AML-193 (cell line): ENCODE results near the gene AKR7A3.
"Not testable (repeated sequence)": the region's sequence is repeated elsewhere in the genome, so short reads cannot be mapped to it uniquely, and the experiment has no call there.

ENCODE experiments used
- DNase-seq, 2 experiments: peaks; one replicate each; lab custom pipeline; 2025; lab: John Stamatoyannopoulos, UW

The AKR7A3 gene

GRCh38 chr1:19288324-19289241, at the start of gene AKR7A3:
Gene AKR7A3, minus strand, starts transcription at chr1:19288770. Its CDS starts 61 bp downstream, at chr1:19288709.
- not testable (repeated sequence) for DNase-seq

- DNase-seq = no peak
Observed at GRCh38 chr1:19338323-19338762, 49.8 kb upstream of the AKR7A3 start.

GRCh38 chr1:19337289-19337688, 48.7 kb upstream of the AKR7A3 start:
- no peak for DNase-seq

GRCh38 chr1:19336543-19336942, 48.0 kb upstream of the AKR7A3 start:
- no peak for DNase-seq

GRCh38 chr1:19333587-19334354, 45.2 kb upstream of the AKR7A3 start:
- DNase-seq = no peak

GRCh38 chr1:19332832-19333231, 44.3 kb upstream of the AKR7A3 start:
- DNase-seq = no peak

- no peak for DNase-seq
Observed at GRCh38 chr1:19331262-19331878, 42.8 kb upstream of the AKR7A3 start.

GRCh38 chr1:19330449-19331135, 42.0 kb upstream of the AKR7A3 start:
- DNase-seq = no peak

GRCh38 chr1:19329611-19330010, 41.0 kb upstream of the AKR7A3 start:
- no peak for DNase-seq

- DNase-seq = no peak
Observed at GRCh38 chr1:19329188-19329587, 40.6 kb upstream of the AKR7A3 start.

GRCh38 chr1:19328486-19328885, 39.9 kb upstream of the AKR7A3 start:
- no peak for DNase-seq

- DNase-seq = no peak
Observed at GRCh38 chr1:19327736-19328135, 39.2 kb upstream of the AKR7A3 start.

- DNase-seq = no peak
Observed at GRCh38 chr1:19327301-19327700, 38.7 kb upstream of the AKR7A3 start.

- no peak for DNase-seq
Observed at GRCh38 chr1:19326748-19327065, 38.1 kb upstream of the AKR7A3 start.

GRCh38 chr1:19325958-19326747, 37.6 kb upstream of the AKR7A3 start:
- DNase-seq = no peak

GRCh38 chr1:19325368-19325957, 36.9 kb upstream of the AKR7A3 start:
- no peak for DNase-seq

- no peak for DNase-seq
Observed at GRCh38 chr1:19324665-19324990, 36.1 kb upstream of the AKR7A3 start.

- no peak for DNase-seq
Observed at GRCh38 chr1:19323987-19324664, 35.6 kb upstream of the AKR7A3 start.

- DNase-seq = no peak
Observed at GRCh38 chr1:19322481-19322880, 33.9 kb upstream of the AKR7A3 start.

GRCh38 chr1:19321071-19321470, 32.5 kb upstream of the AKR7A3 start:
- no peak for DNase-seq
